Esophagus muscularis mucosa (tissue), 4 donors: Measurements from ENCODE around the gene SLC9A1. TPM values are rescaled to one million over a fixed set of nuclear protein-coding genes. Genes with fewer than 3 reads are reported as not detected.

Source experiments
- DNase-seq: peaks from one replicate; pipeline ENCODE4 v3.0.0-alpha.2; 2017; ENCODE audit errors: extremely low spot score
- H3K27ac ChIP-seq, 4 donors: fragments of 200-600 bp; sonication (generic); replicated peaks in 1 of 4; 1 replicate in 3 of 4; 2 replicates in 1 of 4; pipeline ENCODE4 v1.5.1; 2016 to 2019; ENCODE audit warnings: mild to moderate bottlenecking in 1 of 4
- H3K27me3 ChIP-seq, 4 donors: fragments of 200-600 bp; sonication (generic); one replicate each; pipeline versions ENCODE4 v1.5.1 to v1.6.0; 2016 to 2019
- H3K36me3 ChIP-seq, 4 donors: fragments of 200-600 bp; sonication (generic); one replicate each; pipeline ENCODE4 v1.5.1; 2016 to 2019
- H3K4me1 ChIP-seq, 4 donors: fragments of 200-600 bp; sonication (generic); one replicate each; pipeline ENCODE4 v1.5.1; 2016 to 2019
- H3K4me3 ChIP-seq, 4 donors: fragments of 200-600 bp; sonication (generic); 1 replicate in 2 of 4; 2 replicates in 2 of 4; pipeline ENCODE4 v1.5.1; 2016 to 2019; ENCODE audit warnings: mild to moderate bottlenecking in 4 of 4, moderate library complexity in 1 of 4
- H3K9me3 ChIP-seq, 4 donors: fragments of 200-600 bp; sonication (generic); 1 replicate in 3 of 4; 2 replicates in 1 of 4; pipeline ENCODE4 v1.5.1; 2016 to 2019
- EP300 ChIP-seq: sonication (generic); formaldehyde crosslinking; IDR thresholded peaks from one replicate; pipeline ENCODE4 v1.6.1; 2017; ENCODE audit warnings: antibody characterized with exemption
- POLR2A ChIP-seq: fragments of 450-650 bp; IDR thresholded peaks from one replicate; pipeline ENCODE4 v1.6.1; 2017; ENCODE audit warnings: antibody characterized with exemption, moderate library complexity, mild to moderate bottlenecking, low read depth
- POLR2AphosphoS5 ChIP-seq, 2 donors: sonication (generic); formaldehyde crosslinking; IDR thresholded peaks; one replicate each; pipeline ENCODE4 v1.6.1; 2017; ENCODE audit warnings: antibody characterized with exemption in 2 of 2
- WGBS: methylation state at CpG from one replicate; pipeline ENCODE4 v1.1.5; 2018; 5-methylcytosine and 5-hydroxymethylcytosine counted together
- intact Hi-C: fragments of 100-400 bp; cut with DNase I; formaldehyde crosslinking; loops from one replicate; pipeline ENCODE4 v1.15.1; 2023
- total RNA-seq, 4 donors: library from RNA; depleted of rRNA; stranded (reverse); fragments of >200 nt; gene quantifications; one replicate each; pipeline versions ENCODE4 v1.1.0 to v1.2.1, GENCODE V29; 2016
- TF ChIP-seq, protein P1 (sequence below), 3 experiments: fragments of 200-600 bp in 2 of 3; fragments of 450-650 bp in 1 of 3; sonication (generic) in 2 of 3; IDR thresholded peaks; one replicate each; pipeline ENCODE4 v1.5.1; 2017 to 2019; ENCODE audit warnings: antibody characterized with exemption in 3 of 3, mild to moderate bottlenecking in 2 of 3, moderate library complexity in 1 of 3

SLC9A1 gene
- total RNA-seq, 4 donors from 2014 or later, result 8.3 to 29.2 (median 11.4) TPM

- TF ChIP-seq POLR2AphosphoS5 (IDR thresholded peaks at IDR 0.05) (peak in 1 of 2 donors; percentile 20), POLR2A (no peak)
- DNase-seq, result no peak
- peaks cover 32 to 51% (median 41%) of the 10 kb centered on the region in 4 donors for H3K4me1 ChIP-seq
- H3K4me3 ChIP-seq, result no peak overlapping the region
- H3K27ac ChIP-seq, result peak overlapping the region in 3 of 4 donors; percentile 19 to 52 (median 45)
- WGBS, result 52% methylated on average over 4 of the region's 4 CpGs
- no peaks in the 10 kb centered on the region for H3K27me3 ChIP-seq
- intact Hi-C loops, result no loop called here
- H3K9me3 ChIP-seq, result no peaks in the 10 kb centered on the region
- H3K36me3 ChIP-seq, result peaks cover 0 to 5% (median 3%) of the 10 kb centered on the region in 4 donors
These were observed 32.3 kb downstream of the SLC9A1 start for GRCh38 chr1:27122652-27123051.

- Histone ChIP-seq H3K4me1 (peaks cover 45 to 69% (median 59%) of the 10 kb centered on the region in 4 donors), H3K36me3 (no peaks in the 10 kb centered on the region), H3K4me3 (no peak overlapping the region), H3K27me3 (no peaks in the 10 kb centered on the region), H3K27ac (peak overlapping the region; percentile 65 to 75 (median 74)), H3K9me3 (no peaks in the 10 kb centered on the region)
- no peak for DNase-seq
- 73% methylated on average over 1 of the region's 1 CpG for WGBS
- TF ChIP-seq, protein P1, sequence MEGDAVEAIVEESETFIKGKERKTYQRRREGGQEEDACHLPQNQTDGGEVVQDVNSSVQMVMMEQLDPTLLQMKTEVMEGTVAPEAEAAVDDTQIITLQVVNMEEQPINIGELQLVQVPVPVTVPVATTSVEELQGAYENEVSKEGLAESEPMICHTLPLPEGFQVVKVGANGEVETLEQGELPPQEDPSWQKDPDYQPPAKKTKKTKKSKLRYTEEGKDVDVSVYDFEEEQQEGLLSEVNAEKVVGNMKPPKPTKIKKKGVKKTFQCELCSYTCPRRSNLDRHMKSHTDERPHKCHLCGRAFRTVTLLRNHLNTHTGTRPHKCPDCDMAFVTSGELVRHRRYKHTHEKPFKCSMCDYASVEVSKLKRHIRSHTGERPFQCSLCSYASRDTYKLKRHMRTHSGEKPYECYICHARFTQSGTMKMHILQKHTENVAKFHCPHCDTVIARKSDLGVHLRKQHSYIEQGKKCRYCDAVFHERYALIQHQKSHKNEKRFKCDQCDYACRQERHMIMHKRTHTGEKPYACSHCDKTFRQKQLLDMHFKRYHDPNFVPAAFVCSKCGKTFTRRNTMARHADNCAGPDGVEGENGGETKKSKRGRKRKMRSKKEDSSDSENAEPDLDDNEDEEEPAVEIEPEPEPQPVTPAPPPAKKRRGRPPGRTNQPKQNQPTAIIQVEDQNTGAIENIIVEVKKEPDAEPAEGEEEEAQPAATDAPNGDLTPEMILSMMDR (IDR thresholded peaks at IDR 0.05), result no peak
- TF ChIP-seq POLR2A (no peak), POLR2AphosphoS5 (IDR thresholded peaks at IDR 0.05) (no peak), EP300 (no peak)
- intact Hi-C loops, result no loop called here
These were observed 34.1 kb downstream of the SLC9A1 start for GRCh38 chr1:27120854-27121253.

GRCh38 chr1:27118440-27118689, 36.6 kb downstream of the SLC9A1 start:
- TF ChIP-seq EP300 (no peak), POLR2AphosphoS5 (IDR thresholded peaks at IDR 0.05) (no peak), POLR2A (no peak)
- TF ChIP-seq, protein P1 (IDR thresholded peaks at IDR 0.05), result no peak
- DNase-seq, result no peak
- H3K27ac ChIP-seq, result peak overlapping the region; percentile 65 to 75 (median 74)
- intact Hi-C loops, result no loop called here
- peaks cover 45 to 74% (median 64%) of the 10 kb centered on the region in 4 donors for H3K4me1 ChIP-seq
- peaks cover 0 to 9% (median 8%) of the 10 kb centered on the region in 4 donors for H3K36me3 ChIP-seq
- no peak overlapping the region for H3K4me3 ChIP-seq
- H3K27me3 ChIP-seq, result no peaks in the 10 kb centered on the region
- no peaks in the 10 kb centered on the region for H3K9me3 ChIP-seq
- 75% methylated on average over 4 of the region's 4 CpGs for WGBS

DNA sequence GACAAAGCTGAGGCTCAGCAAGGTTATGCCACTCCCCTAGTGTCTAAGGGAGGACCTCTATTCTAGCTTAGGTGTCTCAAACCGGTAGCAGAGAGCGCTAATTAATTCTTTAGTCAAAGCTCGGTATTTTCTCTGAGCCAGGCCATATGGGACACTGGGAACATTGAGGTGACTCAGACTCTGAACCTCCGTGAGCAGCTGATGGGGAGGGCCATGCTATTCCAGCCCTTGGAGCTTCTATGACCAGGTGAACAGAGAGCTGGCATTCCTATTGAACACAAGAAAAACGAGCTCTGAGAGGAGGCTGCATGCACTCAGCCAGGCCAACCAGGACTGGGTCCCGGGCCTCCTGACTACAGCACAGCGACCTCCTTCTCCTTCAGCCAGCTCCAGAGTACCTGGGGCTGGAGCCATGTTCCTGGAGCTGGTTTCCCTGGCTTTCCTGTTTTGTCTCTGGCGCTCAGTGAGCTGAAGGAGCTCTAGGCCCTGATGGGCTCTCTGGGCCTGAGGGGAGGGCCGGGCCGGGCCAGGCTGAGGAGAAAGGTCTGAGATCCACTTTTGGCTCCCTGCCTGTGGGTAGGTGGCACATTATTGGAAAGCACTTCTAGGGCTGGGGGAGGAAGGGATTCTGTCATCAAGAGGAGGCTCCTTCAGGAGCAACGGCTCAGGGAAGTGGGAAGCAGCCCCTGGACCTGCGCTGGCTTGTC, 37.0 kb downstream of the SLC9A1 start:
- DNase-seq, result no peak
- Histone ChIP-seq H3K27ac (peak overlapping the region; percentile 65 to 75 (median 74)), H3K36me3 (peaks cover 0 to 14% (median 11%) of the 10 kb centered on the region in 4 donors), H3K9me3 (no peaks in the 10 kb centered on the region), H3K27me3 (no peaks in the 10 kb centered on the region), H3K4me3 (no peak overlapping the region), H3K4me1 (peaks cover 43 to 74% (median 64%) of the 10 kb centered on the region in 4 donors)
- intact Hi-C loops, result no loop called here
- TF ChIP-seq POLR2AphosphoS5 (IDR thresholded peaks at IDR 0.05) (no peak), POLR2A (no peak), EP300 (no peak)
- TF ChIP-seq, protein P1 (IDR thresholded peaks at IDR 0.05), result no peak
- 86% methylated on average over 9 of the region's 12 CpGs for WGBS

DNA sequence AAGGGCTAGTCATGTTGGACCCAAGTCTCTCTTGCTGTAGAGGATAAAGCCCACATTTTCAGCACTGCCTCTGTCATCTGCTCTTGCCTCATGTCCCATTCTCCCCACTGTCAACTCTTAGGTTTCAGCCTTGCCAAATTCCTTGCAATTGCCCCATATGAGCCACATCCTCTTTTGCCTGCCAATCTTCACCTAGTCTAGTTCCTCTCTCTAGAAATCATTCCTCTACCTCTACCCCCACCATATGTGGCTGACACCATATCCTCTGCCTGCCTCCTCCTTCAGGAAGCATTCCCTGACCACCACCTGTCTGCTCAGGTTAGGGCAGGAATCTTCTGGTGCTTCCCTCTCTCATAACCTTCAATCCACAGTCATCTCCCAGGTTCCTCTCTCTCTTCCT, 38.2 kb downstream of the SLC9A1 start:
- TF ChIP-seq, protein P1 (IDR thresholded peaks at IDR 0.05), result no peak
- no peak for TF ChIP-seq POLR2A
- no peak for TF ChIP-seq POLR2AphosphoS5 (IDR thresholded peaks at IDR 0.05)
- no peak for TF ChIP-seq EP300
- H3K36me3 ChIP-seq, result peaks cover 0 to 21% (median 11%) of the 10 kb centered on the region in 4 donors
- peaks cover 43 to 74% (median 63%) of the 10 kb centered on the region in 4 donors for H3K4me1 ChIP-seq
- DNase-seq, result no peak
- intact Hi-C loops, result no loop called here
- no peak overlapping the region for H3K4me3 ChIP-seq
- no peaks in the 10 kb centered on the region for H3K9me3 ChIP-seq
- H3K27me3 ChIP-seq, result no peaks in the 10 kb centered on the region
- H3K27ac ChIP-seq, result peak overlapping the region in 3 of 4 donors; percentile 74 to 75 (median 74)
